ENCODE measurements around the gene FGD3. TPM values are rescaled to one million over a fixed set of nuclear protein-coding genes. Genes with fewer than 3 reads are reported as not detected.

Gene FGD3
- total and polyA plus RNA-seq, 2 experiments from 2014 or later = 5.8 to 6.5 TPM

DNA sequence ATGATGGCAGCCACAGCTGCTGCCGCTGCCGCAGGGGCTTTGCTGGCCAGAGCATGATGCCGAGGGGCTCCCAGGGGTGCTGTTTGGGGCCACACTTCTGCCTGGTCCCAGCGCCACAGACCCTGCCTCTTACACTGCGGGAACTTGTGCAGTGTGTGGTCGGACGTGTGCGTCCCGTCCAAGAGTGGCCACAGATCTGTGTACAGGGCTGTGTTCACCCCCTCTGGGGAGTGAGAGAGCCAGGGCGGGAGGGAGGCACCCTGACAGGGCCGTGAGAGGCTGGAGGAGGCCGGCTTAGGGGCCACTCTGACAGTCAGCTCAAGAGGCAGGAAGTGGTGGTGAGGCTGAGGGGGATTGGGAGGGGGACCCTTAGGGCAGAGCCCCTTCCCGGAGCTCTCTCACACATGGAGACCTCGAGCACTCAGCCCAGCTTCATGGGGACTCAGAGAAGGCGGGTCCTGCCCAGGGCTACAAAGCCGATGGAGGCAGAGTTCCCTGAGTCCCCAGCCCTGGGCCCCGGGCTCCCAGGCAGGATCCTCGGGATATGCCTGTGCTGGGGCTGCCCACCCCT, 135.6 kb downstream of the FGD3 start:
- H4K20me1 ChIP-seq (ENCODE audit: insufficient read depth, poor library complexity, severe bottlenecking) = no peaks in the 10 kb centered on the region
- WGBS (ENCODE audit: low lambda C conversion rate, missing lambda C conversion rate) = 80% methylated on average over 18 of the region's 18 CpGs
- no peaks in the 10 kb centered on the region for H3K36me3 ChIP-seq (replicated peaks; ENCODE audit: insufficient read depth, low read depth)
- no peak overlapping the region for H3K27ac ChIP-seq
- no peak overlapping the region for H3K4me3 ChIP-seq
- H3K4me2 ChIP-seq = no peak overlapping the region
- H3K4me1 ChIP-seq (ENCODE audit: insufficient read depth) = peaks cover 4% of the 10 kb centered on the region
- H3K9me3 ChIP-seq (ENCODE audit: low read depth) = no peaks in the 10 kb centered on the region
- no peak overlapping the region for H2AFZ ChIP-seq
- peak; percentile 6 for DNase-seq (ENCODE audit: low spot score)
- H3K79me2 ChIP-seq = no peaks in the 10 kb centered on the region
- no peaks in the 10 kb centered on the region for H3K9me2 ChIP-seq (replicated peaks; ENCODE audit: insufficient read depth)
- TF ChIP-seq EZH2 (IDR thresholded peaks at IDR 0.05; ENCODE audit: borderline replicate concordance) (no peak), EZH2phosphoT487 (IDR thresholded peaks at IDR 0.05; ENCODE audit: low read depth, severe bottlenecking, unreplicated experiment) (no peak), CTCF (IDR thresholded peaks at IDR 0.05; ENCODE audit: poor library complexity) (no peak)
- H3K27me3 ChIP-seq = no peaks in the 10 kb centered on the region

GRCh38 chr9:93083592-93084470, 136.5 kb downstream of the FGD3 start:
- Histone ChIP-seq H4K20me1 (ENCODE audit: insufficient read depth, poor library complexity, severe bottlenecking) (no peaks in the 10 kb centered on the region), H3K4me2 (no peak overlapping the region), H3K4me3 (no peak overlapping the region), H3K27ac (no peak overlapping the region), H3K36me3 (replicated peaks; ENCODE audit: insufficient read depth, low read depth) (no peaks in the 10 kb centered on the region), H3K9me3 (ENCODE audit: low read depth) (no peaks in the 10 kb centered on the region), H2AFZ (no peak overlapping the region), H3K4me1 (ENCODE audit: insufficient read depth) (peaks cover 4% of the 10 kb centered on the region), H3K27me3 (no peaks in the 10 kb centered on the region), H3K79me2 (no peaks in the 10 kb centered on the region), H3K9me2 (replicated peaks; ENCODE audit: insufficient read depth) (no peaks in the 10 kb centered on the region)
- WGBS (ENCODE audit: low lambda C conversion rate, missing lambda C conversion rate) = 90% methylated on average over 8 of the region's 8 CpGs
- no peak for TF ChIP-seq EZH2phosphoT487 (IDR thresholded peaks at IDR 0.05; ENCODE audit: low read depth, severe bottlenecking, unreplicated experiment)
- DNase-seq (ENCODE audit: low spot score) = no peak

DNA sequence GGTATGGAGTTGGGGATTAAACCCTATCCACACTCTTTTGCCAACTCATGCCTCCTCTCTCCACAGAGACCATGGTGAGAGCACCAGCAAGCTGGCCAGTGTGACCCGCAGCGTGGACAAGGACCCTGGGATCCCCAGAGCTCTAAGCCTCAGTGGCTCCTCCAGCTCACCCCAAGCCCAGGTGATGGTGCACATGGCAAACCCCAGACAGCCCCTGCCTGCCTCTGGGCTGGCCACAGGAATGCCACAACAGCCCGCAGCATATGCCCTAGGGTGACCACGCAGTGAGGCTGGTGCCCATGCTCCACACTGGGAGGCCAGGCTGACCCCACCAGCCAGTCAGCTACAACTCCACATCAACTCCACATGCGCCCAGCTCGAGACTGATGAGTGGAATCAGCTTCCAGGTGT, 137.2 kb downstream of the FGD3 start:
- H2AFZ ChIP-seq = no peak overlapping the region
- no peaks in the 10 kb centered on the region for H4K20me1 ChIP-seq (ENCODE audit: insufficient read depth, poor library complexity, severe bottlenecking)
- H3K4me1 ChIP-seq (ENCODE audit: insufficient read depth) = peaks cover 4% of the 10 kb centered on the region
- no peak overlapping the region for H3K4me2 ChIP-seq
- no peak for TF ChIP-seq EZH2 (IDR thresholded peaks at IDR 0.05; ENCODE audit: borderline replicate concordance)
- no peak for TF ChIP-seq CTCF (IDR thresholded peaks at IDR 0.05; ENCODE audit: poor library complexity)
- TF ChIP-seq EZH2phosphoT487 (IDR thresholded peaks at IDR 0.05; ENCODE audit: low read depth, severe bottlenecking, unreplicated experiment) = no peak
- H3K27ac ChIP-seq = no peak overlapping the region
- 95% methylated on average over 6 of the region's 6 CpGs for WGBS (ENCODE audit: low lambda C conversion rate, missing lambda C conversion rate)
- DNase-seq (ENCODE audit: low spot score) = no peak
- no peaks in the 10 kb centered on the region for H3K9me3 ChIP-seq (ENCODE audit: low read depth)
- H3K36me3 ChIP-seq (replicated peaks; ENCODE audit: insufficient read depth, low read depth) = no peaks in the 10 kb centered on the region
- H3K4me3 ChIP-seq = no peak overlapping the region
- H3K79me2 ChIP-seq = no peaks in the 10 kb centered on the region
- H3K27me3 ChIP-seq = no peaks in the 10 kb centered on the region
- H3K9me2 ChIP-seq (replicated peaks; ENCODE audit: insufficient read depth) = no peaks in the 10 kb centered on the region

GRCh38 chr9:93085676-93086075, 138.4 kb downstream of the FGD3 start:
- no peak for DNase-seq (ENCODE audit: low spot score)

More at GRCh38 chr9:93085676-93086075, 138.4 kb downstream of the FGD3 start:
- no peaks in the 10 kb centered on the region for H4K20me1 ChIP-seq (ENCODE audit: insufficient read depth, poor library complexity, severe bottlenecking)
- no peak overlapping the region for H3K4me3 ChIP-seq
- peaks cover 4% of the 10 kb centered on the region for H3K4me1 ChIP-seq (ENCODE audit: insufficient read depth)
- TF ChIP-seq EZH2 (IDR thresholded peaks at IDR 0.05; ENCODE audit: borderline replicate concordance) = no peak
- no peak for TF ChIP-seq CTCF (IDR thresholded peaks at IDR 0.05; ENCODE audit: poor library complexity)
- no peak for TF ChIP-seq EZH2phosphoT487 (IDR thresholded peaks at IDR 0.05; ENCODE audit: low read depth, severe bottlenecking, unreplicated experiment)
- WGBS (ENCODE audit: low lambda C conversion rate, missing lambda C conversion rate) = 93% methylated on average over 4 of the region's 4 CpGs
- no peak overlapping the region for H2AFZ ChIP-seq
- H3K9me3 ChIP-seq (ENCODE audit: low read depth) = no peaks in the 10 kb centered on the region
- no peak overlapping the region for H3K4me2 ChIP-seq
- H3K27me3 ChIP-seq = no peaks in the 10 kb centered on the region
- no peaks in the 10 kb centered on the region for H3K36me3 ChIP-seq (replicated peaks; ENCODE audit: insufficient read depth, low read depth)
- H3K27ac ChIP-seq = no peak overlapping the region
- H3K79me2 ChIP-seq = no peaks in the 10 kb centered on the region
- no peaks in the 10 kb centered on the region for H3K9me2 ChIP-seq (replicated peaks; ENCODE audit: insufficient read depth)
